Eye (tissue), 1 donor: ENCODE results near the gene CFAP161.

Experiments used
- DNase-seq: peaks from one replicate; pipeline ENCODE4 v3.0.0-alpha.2; 2015

The CFAP161 gene, protein sequence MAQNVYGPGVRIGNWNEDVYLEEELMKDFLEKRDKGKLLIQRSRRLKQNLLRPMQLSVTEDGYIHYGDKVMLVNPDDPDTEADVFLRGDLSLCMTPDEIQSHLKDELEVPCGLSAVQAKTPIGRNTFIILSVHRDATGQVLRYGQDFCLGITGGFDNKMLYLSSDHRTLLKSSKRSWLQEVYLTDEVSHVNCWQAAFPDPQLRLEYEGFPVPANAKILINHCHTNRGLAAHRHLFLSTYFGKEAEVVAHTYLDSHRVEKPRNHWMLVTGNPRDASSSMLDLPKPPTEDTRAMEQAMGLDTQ

DNA sequence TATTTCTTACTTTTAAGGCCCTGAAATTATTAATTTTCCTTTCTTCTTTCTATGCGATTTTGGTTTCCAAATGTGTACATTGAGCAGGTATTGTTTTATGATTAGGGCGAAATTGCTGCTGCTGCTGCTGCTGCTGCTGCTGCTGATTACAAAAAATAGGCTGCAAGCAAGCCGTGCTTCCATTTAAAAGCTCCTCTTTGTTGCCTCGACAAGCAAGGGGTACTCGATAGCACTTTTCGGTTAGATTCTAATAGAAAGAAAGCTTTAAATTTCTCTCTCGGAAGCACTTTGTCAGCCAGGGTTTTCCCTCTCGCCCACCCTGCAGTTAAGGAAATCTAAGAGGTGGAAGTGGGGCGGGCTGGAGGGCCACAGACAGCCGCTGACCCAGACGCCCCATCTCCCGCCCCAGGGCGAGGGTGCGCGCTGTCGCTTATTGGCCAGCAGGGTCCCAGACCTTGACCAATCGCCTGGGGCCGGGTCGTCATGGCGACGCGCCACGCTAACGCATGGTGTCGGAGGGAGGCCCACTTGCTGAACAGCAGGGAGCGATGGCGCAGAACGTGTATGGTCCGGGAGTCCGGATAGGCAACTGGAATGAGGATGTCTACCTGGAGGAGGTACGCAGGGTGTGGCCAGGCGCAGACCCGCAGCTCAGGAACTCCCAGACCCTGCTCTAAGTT lies at the start of gene CFAP161:
Gene CFAP161, plus strand, starts transcription at position 489 of the 680 bp plus-strand sequence. Its CDS starts 60 bp downstream, at position 549.
- DNase-seq = peak; percentile 96

DNA sequence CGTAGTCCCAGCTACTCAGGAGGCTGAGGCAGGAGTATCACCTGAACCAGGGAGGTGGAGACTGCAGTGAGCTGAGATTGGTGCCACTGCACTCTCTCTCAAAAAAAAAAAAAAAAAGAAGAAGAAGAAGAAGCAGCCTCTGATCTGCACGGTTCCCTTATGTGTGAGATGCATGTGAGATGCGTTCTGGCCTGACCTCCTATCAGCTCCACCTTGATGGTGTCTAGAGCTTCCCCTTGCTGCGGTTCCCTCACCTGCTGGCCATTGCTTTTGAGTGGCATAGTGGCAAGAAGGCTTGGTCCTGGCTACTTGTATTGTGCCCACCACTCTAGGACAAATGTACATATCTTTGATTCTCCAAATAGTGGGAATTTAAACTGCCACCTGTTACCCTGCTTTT lies 49.4 kb upstream of the CFAP161 start:
- DNase-seq = no peak

DNA sequence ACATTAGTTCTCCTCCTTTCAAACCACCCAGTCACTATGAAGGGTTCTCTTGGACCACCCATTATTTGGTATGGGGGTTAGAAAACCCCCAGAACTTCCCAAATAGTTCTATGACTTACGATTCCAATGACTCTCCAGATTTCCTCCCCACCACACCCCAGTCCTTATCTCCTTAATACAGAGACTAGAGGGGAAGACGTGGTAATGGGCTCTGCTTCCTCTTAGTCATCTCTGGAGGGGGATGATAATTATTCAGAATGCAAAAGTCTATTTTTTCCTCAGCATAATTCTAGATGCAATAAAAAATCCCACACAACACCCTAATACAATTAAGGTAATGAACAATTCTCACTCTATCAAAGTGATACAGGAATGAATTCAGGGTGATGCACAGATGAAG lies 48.9 kb upstream of the CFAP161 start:
- no peak for DNase-seq

DNA sequence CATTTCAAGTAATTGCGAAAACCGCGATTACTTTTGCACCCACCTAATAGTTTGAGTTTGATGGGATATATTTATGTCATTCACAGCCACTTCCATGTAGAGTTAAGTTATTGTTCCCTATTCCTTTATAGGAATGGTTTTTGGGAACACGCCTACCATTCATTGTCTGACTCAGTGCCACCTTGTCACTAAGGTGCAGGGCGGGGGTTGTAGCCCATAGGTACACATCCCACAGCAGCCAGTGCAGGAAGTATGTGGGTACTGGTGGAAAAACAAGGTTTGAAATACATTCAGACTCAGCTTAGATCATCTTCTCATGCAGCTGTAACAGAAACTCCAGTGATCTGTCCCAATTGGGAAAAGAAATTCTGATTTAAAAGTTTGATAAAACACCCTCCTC lies 48.2 kb upstream of the CFAP161 start:
- no peak for DNase-seq

DNA sequence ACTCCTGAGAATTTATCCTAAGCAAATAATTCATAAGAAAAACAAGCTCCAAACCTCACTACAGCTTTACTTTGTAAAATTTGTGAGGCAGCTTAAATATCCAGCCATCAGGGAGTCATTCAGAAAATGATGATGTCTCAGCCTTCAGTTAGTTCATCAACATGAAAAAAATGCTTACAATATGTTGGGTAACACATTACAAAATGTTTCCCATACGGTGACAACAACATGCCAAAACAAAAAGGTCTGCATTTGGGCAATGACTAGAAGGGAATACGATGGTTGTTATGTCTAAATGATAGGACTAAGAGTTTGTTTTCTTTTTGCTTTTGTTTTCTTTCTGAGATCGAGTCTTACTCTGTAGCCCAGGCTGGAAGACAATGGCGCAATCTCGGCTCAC lies 47.0 kb upstream of the CFAP161 start:
- no peak for DNase-seq

DNA sequence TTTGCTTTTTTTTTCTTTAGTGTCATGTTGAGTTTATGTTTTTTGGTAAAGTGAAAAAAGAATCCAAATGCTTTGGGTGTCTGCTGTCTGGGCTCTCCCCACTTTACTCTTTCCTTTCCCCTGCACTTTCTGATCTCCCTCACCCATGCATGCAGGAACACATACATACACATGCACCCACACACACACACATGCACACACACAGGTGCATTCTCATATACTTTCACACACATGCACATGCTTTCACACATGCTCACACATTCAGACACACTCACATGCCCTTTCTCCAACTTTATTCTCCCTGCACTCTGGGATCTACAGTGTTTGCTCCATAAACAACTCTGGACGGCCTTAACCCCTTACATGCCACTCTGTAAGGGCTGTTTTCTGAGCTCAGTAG lies 46.4 kb upstream of the CFAP161 start:
- DNase-seq = no peak

DNA sequence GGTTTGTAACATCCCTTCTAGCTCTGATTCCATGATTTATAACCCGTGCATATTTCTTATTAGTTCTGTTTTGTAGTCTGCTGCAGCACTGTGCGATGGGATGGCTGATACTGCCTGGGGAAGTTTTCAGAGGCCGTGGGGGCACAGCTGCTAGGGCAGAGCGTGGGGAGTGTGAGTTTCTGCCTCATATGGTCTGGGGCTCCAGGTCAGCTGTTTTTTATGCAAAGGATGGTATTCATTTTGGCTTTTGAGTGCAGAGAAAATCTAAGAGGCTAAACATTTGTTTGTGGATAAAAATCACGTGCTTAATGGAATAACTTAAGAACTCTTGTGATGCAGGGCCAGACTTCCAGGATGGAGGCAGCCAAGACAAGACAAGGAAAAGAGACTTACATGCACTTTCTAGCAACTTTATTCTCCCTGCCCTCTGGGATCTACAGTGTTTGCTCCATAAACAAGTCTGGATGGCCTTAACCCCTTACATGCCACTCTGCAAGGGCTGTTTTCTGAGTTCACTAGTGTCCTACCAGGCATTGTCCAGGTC lies 45.5 kb upstream of the CFAP161 start:
- DNase-seq = no peak

DNA sequence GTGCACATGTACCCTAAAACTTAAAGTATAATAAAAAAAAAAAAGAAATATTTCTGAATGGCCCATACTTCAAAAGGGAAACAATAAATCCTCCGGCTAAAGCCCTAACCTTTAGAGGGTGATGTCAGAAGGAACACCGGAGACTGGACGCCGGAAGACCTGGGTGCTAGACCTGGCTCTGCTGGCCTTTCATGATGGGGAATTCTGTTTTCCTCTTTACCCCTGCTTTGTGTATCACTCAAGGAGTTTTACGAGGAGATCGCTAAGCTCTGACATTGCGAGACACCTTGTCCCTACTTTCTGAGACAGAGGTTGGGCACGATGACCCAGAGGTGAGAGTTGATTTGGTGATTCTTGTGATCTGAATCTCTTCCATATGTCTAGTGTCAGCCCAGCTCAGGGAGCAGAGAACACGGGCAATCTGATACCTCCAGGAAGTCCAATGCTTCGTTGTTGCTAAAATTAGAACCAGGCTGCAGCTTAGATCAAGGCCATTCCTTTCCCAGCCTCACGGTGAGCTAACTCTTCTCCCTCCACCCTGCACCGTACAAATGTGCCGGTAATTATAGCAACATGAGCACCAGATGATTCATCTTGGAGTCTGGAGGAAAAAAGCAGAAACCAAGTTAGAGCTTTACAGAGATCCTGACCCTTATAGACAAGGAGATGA lies 42.0 kb upstream of the CFAP161 start:
- DNase-seq = peak; percentile 61

DNA sequence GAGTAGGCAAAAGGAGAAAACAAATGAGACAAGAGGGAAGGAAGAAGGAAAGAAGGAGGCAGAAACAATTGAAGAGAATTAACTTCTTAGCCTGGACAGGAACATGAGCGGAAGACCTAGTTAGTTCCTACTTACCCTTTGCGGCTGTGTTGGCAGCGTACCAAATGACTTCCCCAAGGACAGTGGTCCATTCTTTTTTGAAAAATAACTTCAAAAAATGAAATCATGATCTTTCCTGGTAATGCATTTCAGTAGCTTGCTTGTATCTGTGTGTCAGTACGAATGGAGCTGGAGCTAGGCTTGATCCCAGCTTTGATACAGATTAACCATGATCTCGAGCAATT lies 41.5 kb upstream of the CFAP161 start:
- peak; percentile 53 for DNase-seq

DNA sequence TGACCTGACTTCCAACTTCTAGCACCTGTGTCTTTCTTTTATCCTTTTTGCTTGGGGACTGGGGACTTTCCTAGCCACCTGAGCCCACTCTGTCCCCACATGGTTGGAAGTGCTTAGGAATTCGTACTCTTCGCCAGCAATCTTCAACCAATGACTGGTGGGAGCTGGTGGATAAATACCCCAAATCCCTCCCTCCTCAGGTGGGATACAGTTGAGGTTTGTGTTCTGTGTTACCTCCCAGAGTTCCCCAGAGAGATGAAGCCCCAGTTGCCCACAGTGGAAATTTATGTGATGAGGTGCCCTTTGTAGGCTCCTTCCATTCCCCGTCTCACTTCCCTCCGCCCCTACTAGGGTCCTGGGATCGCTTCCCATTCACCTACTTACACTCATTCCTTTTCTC lies 40.1 kb upstream of the CFAP161 start:
- DNase-seq = no peak

DNA sequence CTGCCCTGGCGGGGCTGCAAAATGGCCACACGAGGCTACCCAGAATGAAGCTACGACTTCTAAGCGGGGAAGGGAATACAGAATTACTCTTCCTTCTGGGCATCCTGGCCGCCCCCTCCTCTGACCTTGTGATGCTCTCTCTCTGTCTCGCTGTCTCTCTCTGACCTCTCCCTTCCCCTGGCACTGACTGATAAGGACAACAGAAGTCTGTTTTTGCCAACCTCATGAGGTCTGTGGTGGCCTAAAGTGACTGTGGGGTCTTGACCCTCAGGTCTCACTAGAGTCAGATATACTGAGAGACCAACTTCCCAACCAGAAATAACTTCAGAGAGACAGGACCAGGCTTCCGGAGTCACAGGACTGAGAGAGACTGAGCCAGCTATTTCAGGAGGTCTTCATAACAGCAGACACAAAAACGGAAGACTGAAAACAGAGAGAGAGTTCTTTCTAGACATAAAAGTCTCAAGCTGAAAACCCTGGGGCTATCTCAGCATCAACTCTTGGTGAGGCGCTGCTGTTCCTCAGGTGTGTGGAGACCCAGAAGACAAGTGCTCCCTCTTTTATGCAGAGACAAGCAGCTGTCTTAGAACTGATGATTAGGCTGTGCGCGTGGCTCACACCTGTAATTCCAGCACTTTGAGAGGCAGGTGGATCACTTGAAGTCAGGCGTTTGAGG lies 38.2 kb upstream of the CFAP161 start:
- no peak for DNase-seq

DNA sequence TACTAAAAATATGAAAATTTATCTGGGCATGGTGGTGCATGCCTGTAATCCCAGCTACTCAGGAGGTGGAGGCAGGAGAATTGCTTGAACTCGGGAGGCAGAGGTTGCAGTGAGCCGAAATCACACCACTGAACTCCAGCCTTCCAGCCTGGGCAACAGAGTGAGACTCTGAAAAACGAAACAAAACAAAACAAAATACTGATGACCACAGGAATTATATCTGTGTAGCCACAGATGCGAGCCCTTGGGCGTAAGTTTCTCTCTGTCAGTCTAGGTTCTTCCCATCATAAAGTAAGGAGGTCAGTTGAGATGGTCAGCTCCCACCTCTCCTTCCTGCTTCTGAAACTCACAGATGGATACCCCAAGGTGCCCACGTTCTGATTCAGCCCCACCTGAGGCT lies 37.7 kb upstream of the CFAP161 start:
- DNase-seq = no peak

DNA sequence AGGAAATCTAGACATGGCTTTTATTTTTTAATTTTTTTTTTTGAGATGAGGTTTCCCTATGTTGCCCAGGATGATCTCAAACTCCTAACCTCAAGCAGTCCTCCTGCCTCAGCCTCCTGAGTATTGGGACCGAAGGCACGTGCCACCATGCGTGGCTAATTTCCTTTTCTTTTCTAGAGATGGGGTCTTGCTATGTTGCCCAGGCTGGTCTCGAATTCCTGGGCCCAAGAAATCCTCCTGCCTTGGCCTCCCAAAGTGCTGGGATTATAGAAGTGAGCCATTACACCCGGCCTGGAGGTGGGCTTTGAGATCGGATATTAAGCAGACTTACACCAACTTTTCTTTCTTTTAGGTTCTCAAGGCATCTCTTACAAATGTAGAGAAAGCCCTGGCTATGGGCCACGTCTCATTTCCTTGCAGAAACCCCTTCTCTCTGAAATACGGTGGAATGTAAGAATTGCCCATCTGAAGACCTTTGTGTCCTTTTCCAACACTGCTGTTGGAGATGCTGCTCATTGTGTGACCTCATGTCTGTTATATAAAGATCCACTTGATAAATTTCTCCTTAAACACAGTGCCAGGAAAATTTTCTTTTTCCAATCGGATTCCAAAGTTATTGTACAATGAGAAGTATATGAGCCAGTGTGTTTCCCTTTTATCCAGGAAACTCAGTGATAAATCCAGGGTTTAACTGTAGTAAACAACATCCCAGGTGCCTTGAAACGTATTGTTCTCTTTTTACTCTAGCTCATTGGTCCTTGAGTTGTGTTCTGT lies 36.8 kb upstream of the CFAP161 start:
- no peak for DNase-seq

DNA sequence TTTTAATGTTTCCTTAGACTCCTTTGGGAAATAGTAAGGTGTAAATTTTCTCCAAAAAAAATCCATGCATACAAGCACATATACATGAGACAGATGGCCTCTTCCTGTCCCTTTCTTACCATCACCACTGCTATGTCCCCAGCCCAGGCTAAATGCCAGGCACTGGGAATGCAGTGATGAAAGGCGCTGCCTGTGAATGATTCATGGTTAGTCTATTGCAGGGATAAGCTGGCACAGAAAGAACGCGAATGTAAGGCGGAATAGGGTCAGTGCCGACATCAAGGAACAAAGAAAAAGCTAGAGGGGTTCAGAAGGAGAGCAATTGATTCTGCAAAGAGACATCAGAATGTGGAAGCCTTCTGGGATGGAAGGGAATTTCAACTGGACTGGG lies 36.2 kb upstream of the CFAP161 start:
- no peak for DNase-seq

DNA sequence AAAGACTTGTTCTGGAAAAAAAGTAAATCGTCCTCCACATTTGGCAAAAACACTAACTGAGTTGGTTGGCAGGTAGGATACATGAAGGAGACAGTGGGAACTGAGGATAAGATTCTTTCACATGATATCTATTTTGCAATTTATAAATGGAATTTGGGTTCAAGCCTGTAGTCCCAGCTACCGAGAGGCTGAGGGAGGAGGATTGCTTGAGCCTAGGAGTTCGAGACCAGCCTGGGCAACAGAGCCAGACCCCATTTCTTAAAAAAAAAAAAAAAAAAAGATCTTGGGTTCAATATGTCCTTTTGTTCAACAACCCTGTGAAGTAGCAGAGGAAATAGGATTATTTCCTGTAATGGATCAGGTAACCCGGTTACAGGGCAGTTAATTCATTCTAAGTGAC lies 35.7 kb upstream of the CFAP161 start:
- no peak for DNase-seq

DNA sequence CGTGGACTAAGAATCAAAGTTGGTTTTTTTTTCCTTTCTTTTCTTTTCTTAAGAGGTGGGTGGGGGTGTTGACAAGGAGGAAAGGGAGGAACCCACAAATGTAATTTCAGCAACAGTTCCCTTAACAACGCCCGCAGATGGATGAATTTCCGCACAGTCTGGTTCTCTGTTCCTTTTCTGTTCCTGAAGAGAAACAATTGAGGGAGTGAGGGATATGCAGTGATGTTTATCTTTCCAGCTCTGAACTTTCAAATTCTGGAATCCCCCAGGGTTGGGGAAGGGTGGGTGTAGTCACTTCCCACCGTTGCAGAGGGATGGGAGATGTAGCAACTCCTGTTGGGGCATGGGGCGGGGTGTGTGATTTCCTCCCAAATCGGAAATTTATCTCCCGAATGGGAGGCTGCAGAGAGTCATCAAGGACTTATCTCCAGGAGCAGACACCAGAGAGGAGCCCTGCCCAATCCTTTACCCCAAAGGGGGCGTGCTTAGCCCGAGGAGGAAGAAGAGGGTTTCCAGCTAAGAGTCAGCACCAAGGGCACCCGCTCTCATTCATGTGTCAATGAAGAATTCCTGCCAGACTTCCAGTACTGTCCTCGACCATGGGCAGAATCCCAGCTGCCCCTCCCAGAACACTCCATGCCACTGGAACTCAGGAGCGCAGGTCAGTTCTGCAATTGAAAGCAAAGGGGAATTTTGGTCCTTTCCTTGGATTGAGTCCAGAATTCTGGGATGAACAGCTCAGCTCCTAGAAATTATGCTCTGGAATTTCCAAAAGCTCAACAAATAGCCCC lies 35.0 kb upstream of the CFAP161 start:
- no peak for DNase-seq

DNA sequence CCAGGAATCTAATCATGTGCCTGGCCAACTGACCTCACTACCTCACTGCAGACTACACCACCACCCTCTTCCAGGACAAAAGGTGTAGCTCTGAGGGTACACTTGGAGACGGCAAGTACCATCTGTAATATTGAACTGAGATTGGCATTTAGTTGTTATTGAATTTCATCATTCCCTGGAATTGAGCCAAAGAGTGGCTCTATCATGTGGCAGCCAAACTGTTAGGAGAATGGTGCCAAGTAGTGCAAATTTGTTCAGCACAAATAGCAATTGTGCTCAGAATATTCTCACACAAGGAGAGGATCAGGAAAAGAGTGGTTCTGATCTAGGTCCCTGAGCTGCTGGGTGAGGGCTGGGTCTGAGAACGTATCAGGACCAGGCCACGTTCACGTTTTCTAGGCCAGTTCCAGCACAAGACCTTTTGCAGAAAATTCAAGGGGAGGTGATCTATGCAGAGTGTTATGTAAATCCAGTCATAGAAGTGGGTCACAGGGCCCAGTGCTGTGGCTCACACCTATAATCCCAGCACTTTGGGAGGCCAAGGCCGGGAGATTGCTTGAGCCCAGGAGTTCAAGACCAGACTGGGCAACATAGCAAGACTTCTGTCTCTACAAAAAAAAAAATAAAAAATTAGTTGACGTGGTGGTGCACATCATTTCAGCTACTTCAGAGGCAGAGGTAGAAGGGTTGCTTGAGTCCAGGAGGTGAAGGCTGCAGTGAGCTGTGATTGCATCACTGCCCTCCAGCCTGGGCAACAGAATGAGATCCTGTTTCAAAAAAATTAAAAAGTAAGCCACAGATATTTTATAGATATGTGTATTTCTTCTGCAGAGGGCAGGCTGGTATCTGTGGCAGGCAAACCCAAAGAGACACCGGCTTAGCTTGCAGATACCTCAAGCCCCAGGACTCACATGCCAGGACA lies 31.9 kb upstream of the CFAP161 start:
- DNase-seq = no peak

DNA sequence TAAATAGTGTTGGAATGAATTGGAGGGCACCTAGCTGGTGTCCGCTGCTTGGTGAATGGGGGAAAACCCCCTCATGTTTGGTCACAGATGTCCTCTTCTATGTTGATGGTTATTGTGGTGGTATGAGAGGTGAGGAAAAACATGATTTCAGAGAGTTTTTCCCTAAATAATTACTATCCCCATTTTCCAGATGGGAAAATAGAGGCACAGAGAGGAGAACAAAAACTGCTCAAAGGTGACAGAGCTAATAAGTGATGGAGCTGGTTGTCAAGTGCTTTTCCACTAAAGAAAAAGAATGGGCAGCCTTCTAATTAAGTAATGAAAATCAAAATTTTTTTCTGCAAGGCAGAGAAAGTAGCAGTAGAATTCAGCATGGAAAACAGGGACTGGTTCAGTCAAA lies 30.2 kb upstream of the CFAP161 start:
- DNase-seq = no peak

DNA sequence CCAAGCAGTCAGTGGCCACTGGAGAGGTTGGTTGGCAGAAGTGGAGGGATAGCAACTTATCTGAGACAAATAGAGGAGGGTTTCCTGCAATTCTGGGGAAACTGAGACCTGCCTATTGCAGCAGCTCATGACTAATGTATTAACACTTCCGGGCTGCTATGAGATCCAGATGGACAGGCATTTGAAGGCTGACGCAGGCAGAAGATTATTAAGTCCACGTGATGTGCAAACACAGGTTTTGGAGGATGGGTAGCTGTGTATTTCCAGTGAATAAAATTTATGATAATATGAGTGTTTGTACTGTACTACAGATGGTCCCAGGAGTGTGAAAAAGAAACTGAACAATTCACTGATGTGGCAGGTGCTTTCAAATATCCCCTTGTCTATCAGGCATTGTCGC lies 28.5 kb upstream of the CFAP161 start:
- DNase-seq = no peak

DNA sequence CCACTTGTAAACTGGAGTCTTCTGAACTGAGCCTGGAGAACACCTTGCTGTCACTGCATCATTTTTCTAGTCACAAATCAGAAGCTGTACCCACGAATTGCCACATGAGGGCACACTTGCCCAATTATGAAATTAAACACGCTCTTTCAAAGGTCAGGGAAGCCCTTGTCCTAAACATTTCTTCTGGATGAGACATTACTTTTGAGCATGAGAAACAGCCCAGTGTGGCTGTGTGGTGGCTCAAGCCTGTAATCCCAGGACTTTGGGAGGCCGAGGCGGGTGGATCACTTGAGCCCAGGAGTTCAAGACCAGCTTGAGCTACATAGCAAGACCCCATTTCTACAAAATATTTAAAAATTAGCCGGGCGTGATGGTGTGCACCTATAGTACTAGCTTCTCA lies 27.5 kb upstream of the CFAP161 start:
- DNase-seq = peak; percentile 89

DNA sequence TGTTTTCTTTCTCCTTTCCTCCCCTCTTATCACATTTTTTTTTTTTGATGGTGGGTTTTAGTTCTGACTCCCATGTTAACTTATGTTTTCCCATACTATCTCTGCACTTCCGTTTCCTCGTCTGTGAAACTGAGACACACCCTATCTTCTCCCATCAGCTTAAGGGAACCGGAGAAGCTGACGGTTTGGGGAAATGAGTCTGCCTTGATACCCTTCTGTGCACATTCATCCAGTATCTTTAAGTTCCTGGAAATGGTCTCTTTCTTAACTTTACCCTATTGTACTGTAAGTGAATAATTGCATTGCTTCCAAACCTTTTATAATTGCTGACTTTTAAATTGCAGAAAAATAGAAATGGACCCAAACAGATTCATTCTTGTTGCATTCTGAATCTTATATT lies 26.2 kb upstream of the CFAP161 start:
- no peak for DNase-seq
